BLaER1 treated with 17β-estradiol and CSF1 and Interleukin-3, amounts not matched to agents 10 nM and 100 nM (cell line): ENCODE data around the gene LMAN2L.
"Not testable (repeated sequence)": the region's sequence is repeated elsewhere in the genome, so short reads cannot be mapped to it uniquely, and the experiment has no call there.

Experiments used
- H3K27ac ChIP-seq, 11 experiments: shearing (Covaris generic); formaldehyde crosslinking; 2 replicates each; pipeline ENCODE4 v1.8.1; 2022
- H3K27me3 ChIP-seq, 11 experiments: shearing (Covaris generic); formaldehyde crosslinking; 2 replicates each; pipeline ENCODE4 v1.8.1; 2022
- H3K36me3 ChIP-seq, 11 experiments: shearing (Covaris generic); formaldehyde crosslinking; 2 replicates each; pipeline ENCODE4 v1.8.1; 2022
- H3K4me1 ChIP-seq, 10 experiments: shearing (Covaris generic); formaldehyde crosslinking; 2 replicates each; pipeline ENCODE4 v1.8.1; 2022
- H3K4me2 ChIP-seq, 11 experiments: shearing (Covaris generic); formaldehyde crosslinking; 2 replicates each; pipeline ENCODE4 v1.8.1; 2022
- H3K4me3 ChIP-seq, 10 experiments: shearing (Covaris generic); formaldehyde crosslinking; 2 replicates each; pipeline ENCODE4 v1.8.1; 2022
- H3K9ac ChIP-seq, 11 experiments: shearing (Covaris generic); formaldehyde crosslinking; 2 replicates each; pipeline ENCODE4 v1.8.1; 2022
- H3K9me3 ChIP-seq, 11 experiments: shearing (Covaris generic); formaldehyde crosslinking; replicated peaks in 1 of 11; 2 replicates each; pipeline ENCODE4 v1.8.1; 2022
- H4K20me1 ChIP-seq, 11 experiments: shearing (Covaris generic); formaldehyde crosslinking; 2 replicates each; pipeline ENCODE4 v1.8.1; 2022
- Cebpa-rat ChIP-seq, 11 experiments: shearing (Covaris generic); IDR thresholded peaks; 2 replicates each; pipeline ENCODE4 v1.8.1; 2022

LMAN2L gene

GRCh38 chr2:96681540-96681939, 58.3 kb downstream of the LMAN2L start:
- no peaks in the 10 kb centered on the region for H3K9me3 ChIP-seq
- no peak for TF ChIP-seq Cebpa-rat (IDR thresholded peaks at IDR 0.05)

DNA sequence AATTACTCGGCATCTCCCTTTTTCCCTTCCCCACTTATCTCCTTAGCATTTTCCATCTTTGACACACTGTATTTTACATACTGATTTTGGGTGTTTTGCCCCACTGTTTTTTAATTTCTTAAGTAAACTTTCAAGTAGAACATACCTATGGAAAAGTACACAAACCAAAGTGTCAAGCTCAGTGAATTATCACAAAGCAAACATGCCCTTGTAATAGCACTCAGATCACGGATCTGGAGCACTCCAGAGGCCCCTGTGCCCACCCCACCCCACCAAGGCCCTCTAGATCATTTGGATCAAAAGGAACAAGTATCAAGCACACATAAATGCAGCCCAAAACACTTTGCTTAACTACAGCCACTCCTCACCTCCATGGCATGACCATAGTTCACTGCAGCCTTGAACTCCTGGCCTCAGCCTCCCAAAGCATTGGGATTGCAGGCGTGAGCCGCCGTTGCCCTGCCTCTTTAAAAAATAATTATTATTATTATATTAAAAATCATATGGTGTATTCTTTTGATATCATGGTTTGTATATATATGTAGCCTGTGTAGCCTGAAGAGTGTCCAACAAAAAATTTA, 59.2 kb downstream of the LMAN2L start:
- no peaks in the 10 kb centered on the region for H3K27me3 ChIP-seq
- no peak overlapping the region for H3K4me2 ChIP-seq
- TF ChIP-seq Cebpa-rat (IDR thresholded peaks at IDR 0.05), result no peak
- H3K9me3 ChIP-seq, result no peaks in the 10 kb centered on the region
- no peak overlapping the region for H3K9ac ChIP-seq
- no peak overlapping the region for H3K4me3 ChIP-seq
- no peak overlapping the region for H3K27ac ChIP-seq
- H3K36me3 ChIP-seq, result no peaks in the 10 kb centered on the region
- peaks cover 5 to 30% (median 27%) of the 10 kb centered on the region in 10 experiments; a peak in 18 of 20 replicates for H3K4me1 ChIP-seq
- no peaks in the 10 kb centered on the region for H4K20me1 ChIP-seq

More at GRCh38 chr2:96681540-96681939, 58.3 kb downstream of the LMAN2L start:
- H3K4me1 ChIP-seq, result peaks cover 0 to 37% (median 34%) of the 10 kb centered on the region in 10 experiments; a peak in 15 of 20 replicates
- no peaks in the 10 kb centered on the region for H3K27me3 ChIP-seq
- H4K20me1 ChIP-seq, result no peaks in the 10 kb centered on the region
- H3K9ac ChIP-seq, result no peak overlapping the region
- H3K4me3 ChIP-seq, result no peak overlapping the region
- no peaks in the 10 kb centered on the region for H3K36me3 ChIP-seq
- no peak overlapping the region for H3K27ac ChIP-seq
- no peak overlapping the region for H3K4me2 ChIP-seq

- Histone ChIP-seq H3K9me3 (no peaks in the 10 kb centered on the region), H3K4me3 (no peak overlapping the region), H3K27ac (no peak overlapping the region), H3K4me2 (no peak overlapping the region), H3K27me3 (no peaks in the 10 kb centered on the region), H4K20me1 (no peaks in the 10 kb centered on the region), H3K9ac (no peak overlapping the region), H3K4me1 (peaks cover 5 to 22% (median 19%) of the 10 kb centered on the region in 10 experiments; a peak in 18 of 20 replicates), H3K36me3 (no peaks in the 10 kb centered on the region)
- no peak for TF ChIP-seq Cebpa-rat (IDR thresholded peaks at IDR 0.05)
Observed at GRCh38 chr2:96679848-96680247, 60.0 kb downstream of the LMAN2L start.

- H3K9ac ChIP-seq, result no peak overlapping the region
- H3K4me2 ChIP-seq, result no peak overlapping the region
- TF ChIP-seq Cebpa-rat (IDR thresholded peaks at IDR 0.05), result no peak
- no peak overlapping the region for H3K27ac ChIP-seq
- H3K4me3 ChIP-seq, result no peak overlapping the region
- peaks cover 0 to 24% (median 19%) of the 10 kb centered on the region in 10 experiments; a peak in 14 of 20 replicates for H3K4me1 ChIP-seq
- no peaks in the 10 kb centered on the region for H3K36me3 ChIP-seq
- peaks cover 0 to 4% (median 1%) of the 10 kb centered on the region in 11 experiments; a peak in 7 of 22 replicates for H3K9me3 ChIP-seq
- H4K20me1 ChIP-seq, result no peaks in the 10 kb centered on the region
- H3K27me3 ChIP-seq, result no peaks in the 10 kb centered on the region
Observed at GRCh38 chr2:96669539-96670215, 70.2 kb downstream of the LMAN2L start.

DNA sequence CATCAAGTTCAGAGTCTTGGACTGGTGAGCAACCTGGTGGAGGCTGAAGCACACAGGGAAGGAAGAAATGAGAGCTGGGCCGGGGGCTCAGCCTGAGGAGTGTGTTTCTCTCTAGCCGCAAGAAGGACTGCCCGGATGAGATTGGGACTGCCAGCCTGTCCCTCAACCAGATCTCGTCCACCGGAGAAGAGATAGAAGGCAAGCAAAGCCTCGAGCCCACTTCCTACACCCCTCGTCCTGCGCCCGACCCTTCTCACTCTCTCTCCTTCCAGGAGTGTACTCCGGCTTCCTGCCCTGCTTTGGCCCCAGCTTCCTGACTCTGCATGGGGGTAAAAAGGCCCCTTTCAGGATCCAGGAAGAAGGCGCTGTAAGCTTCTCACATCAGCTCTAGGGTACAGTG, 71.1 kb downstream of the LMAN2L start:
- H3K27me3 ChIP-seq, result no peaks in the 10 kb centered on the region
- H3K36me3 ChIP-seq, result no peaks in the 10 kb centered on the region
- H4K20me1 ChIP-seq, result no peaks in the 10 kb centered on the region

GRCh38 chr2:96665717-96666116, 74.1 kb downstream of the LMAN2L start:
- Histone ChIP-seq H3K4me2 (peak overlapping the region in 7 of 11 experiments; percentile 18 to 70 (median 51); a peak in 12 of 22 replicates), H3K9ac (peak overlapping the region in 2 of 11 experiments; percentile 31 to 33; a peak in 1 of 22 replicates), H3K27ac (peak overlapping the region in 7 of 11 experiments; percentile 8 to 66 (median 44); a peak in 9 of 22 replicates), H3K4me1 (peaks cover 0 to 26% (median 19%) of the 10 kb centered on the region in 10 experiments; a peak in 14 of 20 replicates), H3K9me3 (peaks cover 8 to 16% (median 11%) of the 10 kb centered on the region in 11 experiments; a peak in 19 of 22 replicates)
- H4K20me1 ChIP-seq, H3K36me3 ChIP-seq, H3K4me3 ChIP-seq, H3K27me3 ChIP-seq: not testable (repeated sequence)

More for the DNA sequence above, 71.1 kb downstream of the LMAN2L start:
- H3K4me1 ChIP-seq, result peaks cover 0 to 26% (median 19%) of the 10 kb centered on the region in 10 experiments; a peak in 14 of 20 replicates
- H3K4me3 ChIP-seq, result no peak overlapping the region
- peaks cover 8 to 11% (median 9%) of the 10 kb centered on the region in 11 experiments; a peak in 19 of 22 replicates for H3K9me3 ChIP-seq
- H3K4me2 ChIP-seq, result no peak overlapping the region
- no peak overlapping the region for H3K9ac ChIP-seq
- no peak overlapping the region for H3K27ac ChIP-seq
- TF ChIP-seq Cebpa-rat (IDR thresholded peaks at IDR 0.05), result no peak

GRCh38 chr2:96665083-96665569, 74.7 kb downstream of the LMAN2L start:
- TF ChIP-seq Cebpa-rat (IDR thresholded peaks at IDR 0.05), result peak in 2 of 11 experiments; percentile 20 to 52; a peak in 2 of 22 replicates
- Histone ChIP-seq H3K4me1 (peaks cover 0 to 26% (median 19%) of the 10 kb centered on the region in 10 experiments; a peak in 14 of 20 replicates), H3K27me3 (no peaks in the 10 kb centered on the region), H3K36me3 (no peaks in the 10 kb centered on the region), H3K4me3 (no peak overlapping the region), H3K4me2 (peak overlapping the region in 8 of 11 experiments; percentile 18 to 70 (median 48); a peak in 15 of 22 replicates), H4K20me1 (no peaks in the 10 kb centered on the region), H3K9me3 (peaks cover 8 to 16% (median 11%) of the 10 kb centered on the region in 11 experiments; a peak in 19 of 22 replicates), H3K27ac (peak overlapping the region in 7 of 11 experiments; percentile 8 to 66 (median 44); a peak in 10 of 22 replicates), H3K9ac (peak overlapping the region in 2 of 11 experiments; percentile 31 to 33; a peak in 2 of 22 replicates)

DNA sequence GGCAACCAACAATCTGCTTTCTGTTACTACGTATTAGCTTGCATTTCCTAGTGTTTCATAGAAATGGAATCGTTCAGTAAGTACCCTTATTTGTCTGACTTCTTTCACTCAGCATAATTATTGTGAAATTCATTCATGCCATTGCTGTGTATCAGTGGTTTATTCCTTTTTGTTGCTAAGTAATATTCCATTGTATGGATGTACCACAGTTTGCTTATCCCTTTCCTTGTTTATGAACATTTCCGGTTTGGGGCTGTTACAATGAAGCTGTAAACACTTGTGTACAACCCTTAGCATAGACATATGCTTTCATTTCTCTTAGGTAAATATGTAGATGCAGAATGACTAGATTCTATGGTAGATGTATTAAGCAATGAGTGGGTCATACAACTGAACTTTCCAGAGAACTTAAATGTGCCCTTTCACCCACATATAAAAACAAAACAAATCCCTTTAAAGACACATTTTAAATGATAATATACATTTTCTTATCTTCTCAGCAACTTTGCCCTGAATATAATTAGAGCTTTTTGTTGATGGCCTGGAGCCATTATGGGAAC, 75.4 kb downstream of the LMAN2L start:
- peaks cover 0 to 26% (median 19%) of the 10 kb centered on the region in 10 experiments; a peak in 14 of 20 replicates for H3K4me1 ChIP-seq
- peak overlapping the region in 2 of 11 experiments; percentile 31 to 33; a peak in 2 of 22 replicates for H3K9ac ChIP-seq
- no peak overlapping the region for H3K4me3 ChIP-seq
- peaks cover 8 to 16% (median 12%) of the 10 kb centered on the region in 11 experiments; a peak in 19 of 22 replicates for H3K9me3 ChIP-seq
- peak overlapping the region in 5 of 11 experiments; percentile 16 to 66 (median 48); a peak in 10 of 22 replicates for H3K27ac ChIP-seq
- no peaks in the 10 kb centered on the region for H4K20me1 ChIP-seq
- no peaks in the 10 kb centered on the region for H3K27me3 ChIP-seq
- H3K4me2 ChIP-seq, result peak overlapping the region in 3 of 11 experiments; percentile 46 to 70 (median 64); a peak in 7 of 22 replicates
- no peak for TF ChIP-seq Cebpa-rat (IDR thresholded peaks at IDR 0.05)
- no peaks in the 10 kb centered on the region for H3K36me3 ChIP-seq
